ENCODE results near the gene NUP133. TPM values are rescaled to one million over a fixed set of nuclear protein-coding genes. Genes with fewer than 3 reads are reported as not detected.

The NUP133 gene
- total RNA-seq, 1 donor from 2014 or later = 29.9 TPM

Other genes with a start within 250 kb of the NUP133 start
- gene RAB4A, start 237.2 kb downstream of the NUP133 start, total RNA-seq = 24.3 and 24.5 TPM in 2 replicates
- gene CCSAP, start 165.3 kb downstream of the NUP133 start, total RNA-seq = 2.4 and 3.6 TPM in 2 replicates
- gene ACTA1, start 74.2 kb downstream of the NUP133 start, total RNA-seq = not detected in 2 replicates
- 18.1 and 24.4 TPM in 2 replicates for gene ABCB10, start 50.4 kb upstream of the NUP133 start, total RNA-seq
- 15.9 and 18.6 TPM in 2 replicates for gene TAF5L, start 117.8 kb upstream of the NUP133 start, total RNA-seq
- gene URB2, start 117.9 kb upstream of the NUP133 start, total RNA-seq = 7.8 and 10.3 TPM in 2 replicates